A549 treated with ZK216348 at 1 μM for 4 hours (cell line): Measurements from ENCODE around the gene TUSC2. TPM values are rescaled to one million over a fixed set of nuclear protein-coding genes. Genes with fewer than 3 reads are reported as not detected.

Experiments used
- total RNA-seq: library from RNA; stranded (reverse); fragments of 200-300 nt; extraction: Qiagen RNA extraction; gene quantifications from 5 replicates; pipeline ENCODE4 v1.2.3, GENCODE V29; 2022; ENCODE audit warnings: low read depth

TUSC2 gene
- total RNA-seq: 21.2 to 43.0 TPM (median 36.2 TPM) in 5 replicates

GRCh38 chr3:50327943-50328691 lies at the start of gene TUSC2:
Gene TUSC2 (minus strand): TSS chr3:50328223. CDS start chr3:50328099, 124 bp downstream.

GRCh38 chr3:50358911-50359759 lies 31.1 kb upstream of the TUSC2 start, which contains the start of gene TMEM115:
Gene TMEM115 (minus strand): TSS chr3:50359521. CDS start chr3:50359063, 458 bp downstream.

GRCh38 chr3:50350527-50351322 lies 22.7 kb upstream of the TUSC2 start, which contains the start of the genes CYB561D2 and NPRL2:
Gene CYB561D2 (plus strand): TSS chr3:50350862. CDS start chr3:50351434, 572 bp downstream.
Gene NPRL2 (minus strand): TSS chr3:50350775. CDS start chr3:50350652, 123 bp downstream.

GRCh38 chr3:50345586-50346234 lies 17.7 kb upstream of the TUSC2 start, which contains the start of gene ZMYND10:
Gene ZMYND10 (minus strand): TSS chr3:50345732. CDS start chr3:50345579, 153 bp downstream.

GRCh38 chr3:50340448-50341329 lies 12.7 kb upstream of the TUSC2 start, which contains the start of gene RASSF1:
Gene RASSF1 (minus strand): TSS chr3:50340836. CDS start chr3:50340805, 31 bp downstream.

GRCh38 chr3:50322386-50323091 lies 5.5 kb downstream of the TUSC2 start, which contains the start of gene HYAL2:
Gene HYAL2 (minus strand): TSS chr3:50322745. CDS start chr3:50320489, 2,256 bp downstream.

GRCh38 chr3:50303013-50303815 lies 24.8 kb downstream of the TUSC2 start, which contains the start of gene HYAL1:
Gene HYAL1 (minus strand): TSS chr3:50303574. CDS start chr3:50302956, 618 bp downstream.

GRCh38 chr3:50298836-50299637 lies 29.0 kb downstream of the TUSC2 start, which contains the start of the genes HYAL3 and NAA80:
Gene HYAL3 (minus strand): TSS chr3:50299405. CDS start chr3:50295602, 3,803 bp downstream.
Gene NAA80 (minus strand): TSS chr3:50299405. CDS start chr3:50297463, 1,942 bp downstream.

GRCh38 chr3:50292159-50293078 lies 35.6 kb downstream of the TUSC2 start, which contains the start of gene IFRD2:
Gene IFRD2 (minus strand): TSS chr3:50292429. CDS start chr3:50292274, 155 bp downstream.

GRCh38 chr3:50278880-50279224 lies 49.2 kb downstream of the TUSC2 start, which contains the start of gene LSMEM2:
Gene LSMEM2 (plus strand): TSS chr3:50279087. CDS start chr3:50279114, 27 bp downstream.

Other genes starting within 250 kb of the TUSC2 start
- 30.4 to 44.1 TPM (median 37.3 TPM) in 5 replicates for gene RBM5, start 239.3 kb downstream of the TUSC2 start, total RNA-seq
- 8.6 to 16.4 TPM (median 14.0 TPM) in 5 replicates for gene SEMA3F, start 172.9 kb downstream of the TUSC2 start, total RNA-seq
- 0.07 TPM in 1 of 5 replicates, not detected in the others for gene GNAT1, start 136.6 kb downstream of the TUSC2 start, total RNA-seq
- 0.20 TPM in 1 of 5 replicates, not detected in the others for gene SLC38A3, start 123.0 kb downstream of the TUSC2 start, total RNA-seq
- 33.0 to 49.5 TPM (median 48.7 TPM) in 5 replicates for gene GNAI2, start 92.0 kb downstream of the TUSC2 start, total RNA-seq
- gene SEMA3B, start 59.1 kb downstream of the TUSC2 start, total RNA-seq: 4.7 to 9.6 TPM (median 7.3 TPM) in 5 replicates
- gene LSMEM2, start 49.1 kb downstream of the TUSC2 start, total RNA-seq: 0.14 TPM in 1 of 5 replicates, not detected in the others
- gene IFRD2, start 35.8 kb downstream of the TUSC2 start, total RNA-seq: 53.1 to 98.4 TPM (median 95.9 TPM) in 5 replicates
- 5.7 to 11.3 TPM (median 8.8 TPM) in 5 replicates for gene HYAL3, start 28.8 kb downstream of the TUSC2 start, total RNA-seq
- gene NAA80, start 28.8 kb downstream of the TUSC2 start, total RNA-seq: 4.6 to 8.6 TPM (median 6.1 TPM) in 5 replicates
- gene HYAL1, start 24.6 kb downstream of the TUSC2 start, total RNA-seq: 0.24 to 0.80 TPM (median 0.46 TPM) in 5 replicates
- gene HYAL2, start 5.5 kb downstream of the TUSC2 start, total RNA-seq: 14.7 to 31.6 TPM (median 29.4 TPM) in 5 replicates
- 13.9 to 20.7 TPM (median 18.4 TPM) in 5 replicates for gene RASSF1, start 12.6 kb upstream of the TUSC2 start, total RNA-seq
- 0.89 to 2.2 TPM (median 1.5 TPM) in 5 replicates for gene ZMYND10, start 17.5 kb upstream of the TUSC2 start, total RNA-seq
- gene NPRL2, start 22.6 kb upstream of the TUSC2 start, total RNA-seq: 9.3 to 14.5 TPM (median 13.8 TPM) in 5 replicates
- 11.9 to 22.1 TPM (median 18.8 TPM) in 5 replicates for gene CYB561D2, start 22.6 kb upstream of the TUSC2 start, total RNA-seq
- 27.9 to 52.4 TPM (median 47.5 TPM) in 5 replicates for gene TMEM115, start 31.3 kb upstream of the TUSC2 start, total RNA-seq
- gene CACNA2D2, start 175.4 kb upstream of the TUSC2 start, total RNA-seq: 0.15 to 0.69 TPM (median 0.66 TPM) in 5 replicates
- 2.2 to 3.7 TPM (median 2.7 TPM) in 5 replicates for gene C3orf18, start 239.5 kb upstream of the TUSC2 start, total RNA-seq
- 4.7 to 7.2 TPM (median 6.6 TPM) in 5 replicates for gene HEMK1, start 241.3 kb upstream of the TUSC2 start, total RNA-seq